ENCODE data around the gene KDR. TPM values are rescaled to one million over a fixed set of nuclear protein-coding genes. Genes with fewer than 3 reads are reported as not detected.

The KDR gene
- total and polyA plus RNA-seq, 4 donors, result 0.46 to 42.1 (median 10.1) TPM

DNA sequence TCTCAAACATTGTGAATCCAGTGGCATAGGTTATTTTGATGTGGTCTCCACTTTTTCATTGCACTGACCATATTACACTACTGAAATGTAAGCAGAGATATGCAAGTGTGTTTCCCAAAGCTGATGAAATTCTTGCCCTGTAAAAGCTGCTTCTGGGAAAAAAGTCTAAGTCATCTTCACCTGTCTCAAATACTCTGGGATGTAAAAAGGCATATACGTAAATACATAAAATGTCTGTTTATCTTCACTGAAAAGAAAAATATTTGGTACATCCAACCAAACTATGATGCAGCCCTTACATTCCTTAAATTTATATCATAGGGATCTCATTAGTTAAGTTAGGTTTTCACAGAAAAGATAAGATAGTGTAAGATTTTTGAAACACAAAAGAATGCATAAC lies 7.9 kb downstream of the KDR start:
- H3K27me3 ChIP-seq (ENCODE audit: control insufficient read depth in 1 of 2, insufficient read depth in 2 of 2, low read length in 1 of 2), result no peaks in the 10 kb centered on the region
- no peaks in the 10 kb centered on the region for H3K4me1 ChIP-seq (ENCODE audit: control insufficient read depth in 1 of 2, insufficient read depth in 2 of 2, low read length in 2 of 2)
- no peak overlapping the region for H3K27ac ChIP-seq (ENCODE audit: low read depth in 1 of 2, low read length in 2 of 2)
- DNase-seq (no peak), ATAC-seq (ENCODE audit: low FRiP score) (no peak)
- intact Hi-C loops (cut with DNase I), result no loop called here
- H3K4me3 ChIP-seq (ENCODE audit: low read length in 2 of 2), result no peak overlapping the region
- 86 to 87% methylated on average over 1 of the region's 1 CpG for WGBS, 2 donors
- no peaks in the 10 kb centered on the region for H3K36me3 ChIP-seq (ENCODE audit: control insufficient read depth in 1 of 2, insufficient read depth in 2 of 2, low read length in 1 of 2)
- H3K9me3 ChIP-seq (ENCODE audit: control insufficient read depth, low read length), result no peaks in the 10 kb centered on the region

DNA sequence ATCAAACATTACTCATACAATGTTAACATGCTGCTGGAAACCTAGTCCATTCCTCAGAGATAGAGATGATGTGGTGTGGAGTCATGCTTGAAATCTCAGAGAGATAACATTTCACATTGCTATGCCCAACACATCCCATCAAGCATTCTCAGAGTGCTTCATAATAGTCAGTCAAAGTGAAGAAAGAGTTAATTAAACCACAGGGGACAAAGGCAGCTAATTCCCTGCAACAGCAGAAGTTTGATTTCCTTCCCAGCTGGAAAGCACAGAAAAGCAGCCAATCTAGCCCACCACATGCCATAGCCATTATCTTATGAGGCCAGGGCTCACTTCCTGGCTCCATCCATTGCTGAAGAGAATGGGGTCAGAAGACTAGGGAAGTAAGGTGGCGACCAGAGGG lies 8.9 kb downstream of the KDR start:
- intact Hi-C loops (cut with DNase I), result no loop called here
- Histone ChIP-seq H3K27ac (ENCODE audit: low read depth in 1 of 2, low read length in 2 of 2) (no peak overlapping the region), H3K4me3 (ENCODE audit: low read length in 2 of 2) (no peak overlapping the region), H3K9me3 (ENCODE audit: control insufficient read depth, low read length) (no peaks in the 10 kb centered on the region), H3K4me1 (ENCODE audit: control insufficient read depth in 1 of 2, insufficient read depth in 2 of 2, low read length in 2 of 2) (no peaks in the 10 kb centered on the region), H3K36me3 (ENCODE audit: control insufficient read depth in 1 of 2, insufficient read depth in 2 of 2, low read length in 1 of 2) (no peaks in the 10 kb centered on the region), H3K27me3 (ENCODE audit: control insufficient read depth in 1 of 2, insufficient read depth in 2 of 2, low read length in 1 of 2) (no peaks in the 10 kb centered on the region)
- no peak for ATAC-seq (ENCODE audit: low FRiP score)
- DNase-seq, result no peak
- 72 to 75% methylated on average over 1 of the region's 1 CpG for WGBS, 2 donors

DNA sequence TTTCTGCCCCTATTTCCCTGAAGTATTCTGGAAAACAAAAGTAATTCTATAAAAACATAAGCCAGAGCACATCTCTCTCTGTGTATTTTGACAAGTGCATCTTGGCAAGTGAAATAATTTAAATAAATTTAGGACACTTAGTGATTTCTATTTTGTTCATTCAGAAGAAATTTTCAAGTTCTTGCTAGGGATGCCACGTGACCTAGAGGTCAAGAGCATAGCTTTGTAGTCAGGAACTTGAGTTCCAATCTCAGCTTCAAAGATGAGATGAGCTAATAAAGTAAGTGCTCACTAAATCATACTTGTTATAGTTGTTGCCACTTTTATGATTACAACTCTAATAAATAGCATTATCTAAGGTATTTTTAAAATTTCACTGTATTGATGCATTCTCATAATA lies 13.8 kb downstream of the KDR start:
- H3K27me3 ChIP-seq (ENCODE audit: control insufficient read depth in 1 of 2, insufficient read depth in 2 of 2, low read length in 1 of 2), result no peaks in the 10 kb centered on the region
- no peaks in the 10 kb centered on the region for H3K9me3 ChIP-seq (ENCODE audit: control insufficient read depth, low read length)
- H3K4me3 ChIP-seq (ENCODE audit: low read length in 2 of 2), result no peak overlapping the region
- DNase-seq, result no peak
- intact Hi-C loops (cut with DNase I), result no loop called here
- H3K27ac ChIP-seq (ENCODE audit: low read depth in 1 of 2, low read length in 2 of 2), result no peak overlapping the region
- no peaks in the 10 kb centered on the region for H3K4me1 ChIP-seq (ENCODE audit: control insufficient read depth in 1 of 2, insufficient read depth in 2 of 2, low read length in 2 of 2)
- ATAC-seq (ENCODE audit: low FRiP score), result no peak
- H3K36me3 ChIP-seq (ENCODE audit: control insufficient read depth in 1 of 2, insufficient read depth in 2 of 2, low read length in 1 of 2), result no peaks in the 10 kb centered on the region
- 83 to 85% methylated on average over 1 of the region's 1 CpG for WGBS, 2 donors

DNA sequence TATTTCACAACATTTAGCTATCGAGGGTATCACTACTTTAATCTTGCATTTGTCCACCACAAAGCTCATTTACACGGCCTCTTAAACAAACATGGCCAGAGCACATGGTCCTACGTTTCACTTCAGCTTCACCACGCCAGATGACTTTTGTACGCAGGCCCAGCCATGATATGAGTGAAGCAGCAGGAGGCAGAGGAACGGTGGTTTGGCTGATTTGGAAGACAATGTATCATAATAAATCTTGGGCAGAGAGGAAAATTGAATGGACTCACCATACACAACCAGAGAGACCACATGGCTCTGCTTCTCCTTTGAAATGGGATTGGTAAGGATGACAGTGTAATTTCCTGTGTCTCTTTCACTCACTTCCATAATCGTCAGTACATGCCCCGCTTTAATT lies 15.3 kb downstream of the KDR start:
- WGBS, 2 donors, result 56 to 68% methylated on average over 8 of the region's 8 CpGs
- H3K4me3 ChIP-seq (ENCODE audit: low read length in 2 of 2), result no peak overlapping the region
- no peak for ATAC-seq (ENCODE audit: low FRiP score)

DNA sequence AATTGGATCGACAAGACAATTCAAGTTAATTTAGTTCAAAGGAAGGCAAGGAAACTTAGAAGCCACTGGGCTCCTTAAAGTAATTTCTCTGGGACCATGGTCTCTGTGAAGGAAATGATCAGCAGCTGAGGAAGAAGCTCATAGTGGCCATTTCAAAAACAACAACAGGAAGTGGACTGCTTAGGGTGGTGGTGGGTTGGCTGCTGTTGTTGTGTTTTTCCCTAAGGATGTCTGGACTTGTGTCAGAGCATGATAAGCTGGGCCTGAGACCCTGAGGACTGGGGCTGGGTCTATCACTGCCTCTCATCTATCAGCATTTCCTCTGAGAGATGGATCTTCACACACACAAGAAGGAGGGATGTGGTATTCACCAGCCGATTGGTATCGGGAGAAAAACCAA lies 18.3 kb downstream of the KDR start:
- H3K4me1 ChIP-seq (ENCODE audit: control insufficient read depth in 1 of 2, insufficient read depth in 2 of 2, low read length in 2 of 2), result peaks cover 0 to 8% of the 10 kb centered on the region in 2 donors
- 96% methylated on average over 3 of the region's 3 CpGs for WGBS, 2 donors
- H3K9me3 ChIP-seq (ENCODE audit: control insufficient read depth, low read length), result peaks cover 2% of the 10 kb centered on the region
- no peaks in the 10 kb centered on the region for H3K36me3 ChIP-seq (ENCODE audit: control insufficient read depth in 1 of 2, insufficient read depth in 2 of 2, low read length in 1 of 2)
- no peak overlapping the region for H3K27ac ChIP-seq (ENCODE audit: low read depth in 1 of 2, low read length in 2 of 2)
- DNase-seq, result no peak
- no peak for ATAC-seq (ENCODE audit: low FRiP score)
- no peaks in the 10 kb centered on the region for H3K27me3 ChIP-seq (ENCODE audit: control insufficient read depth in 1 of 2, insufficient read depth in 2 of 2, low read length in 1 of 2)
- H3K4me3 ChIP-seq (ENCODE audit: low read length in 2 of 2), result no peak overlapping the region
- intact Hi-C loops (cut with DNase I), result no loop called here

More for the DNA sequence above, 15.3 kb downstream of the KDR start:
- Histone ChIP-seq H3K9me3 (ENCODE audit: control insufficient read depth, low read length) (no peaks in the 10 kb centered on the region), H3K27me3 (ENCODE audit: control insufficient read depth in 1 of 2, insufficient read depth in 2 of 2, low read length in 1 of 2) (no peaks in the 10 kb centered on the region), H3K27ac (ENCODE audit: low read depth in 1 of 2, low read length in 2 of 2) (no peak overlapping the region), H3K4me1 (ENCODE audit: control insufficient read depth in 1 of 2, insufficient read depth in 2 of 2, low read length in 2 of 2) (no peaks in the 10 kb centered on the region), H3K36me3 (ENCODE audit: control insufficient read depth in 1 of 2, insufficient read depth in 2 of 2, low read length in 1 of 2) (no peaks in the 10 kb centered on the region)
- DNase-seq, result no peak
- intact Hi-C loops (cut with DNase I), result no loop called here

DNA sequence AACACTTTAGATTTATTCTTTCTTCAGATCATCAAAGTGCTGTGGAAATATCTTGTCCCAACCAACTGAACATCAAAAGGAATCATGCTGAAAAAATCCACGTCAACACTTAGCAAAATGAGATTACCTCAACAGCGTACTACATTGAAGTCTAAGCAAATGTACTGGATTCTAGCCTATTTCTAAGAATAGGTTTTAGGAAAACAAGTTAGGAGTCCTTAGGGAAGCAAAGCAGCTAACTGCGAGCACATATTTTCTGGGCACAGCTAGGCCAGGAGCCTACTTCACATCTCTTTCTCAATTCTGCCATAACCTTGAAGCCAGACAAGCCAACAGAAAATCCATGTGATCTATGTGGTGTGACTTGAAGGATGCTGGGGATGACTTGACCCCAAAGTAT lies 22.2 kb downstream of the KDR start:
- H3K4me1 ChIP-seq (ENCODE audit: control insufficient read depth in 1 of 2, insufficient read depth in 2 of 2, low read length in 2 of 2), result peaks cover 0 to 8% of the 10 kb centered on the region in 2 donors
- peaks cover 2% of the 10 kb centered on the region for H3K9me3 ChIP-seq (ENCODE audit: control insufficient read depth, low read length)
- no peaks in the 10 kb centered on the region for H3K36me3 ChIP-seq (ENCODE audit: control insufficient read depth in 1 of 2, insufficient read depth in 2 of 2, low read length in 1 of 2)
- no peaks in the 10 kb centered on the region for H3K27me3 ChIP-seq (ENCODE audit: control insufficient read depth in 1 of 2, insufficient read depth in 2 of 2, low read length in 1 of 2)
- intact Hi-C loops (cut with DNase I), result no loop called here
- H3K4me3 ChIP-seq (ENCODE audit: low read length in 2 of 2), result no peak overlapping the region
- DNase-seq (no peak), ATAC-seq (ENCODE audit: low FRiP score) (peak; percentile 48)
- peak overlapping the region; percentile 4 to 45 for H3K27ac ChIP-seq (ENCODE audit: low read depth in 1 of 2, low read length in 2 of 2)
- 5 to 7% methylated on average over 3 of the region's 3 CpGs for WGBS, 2 donors

DNA sequence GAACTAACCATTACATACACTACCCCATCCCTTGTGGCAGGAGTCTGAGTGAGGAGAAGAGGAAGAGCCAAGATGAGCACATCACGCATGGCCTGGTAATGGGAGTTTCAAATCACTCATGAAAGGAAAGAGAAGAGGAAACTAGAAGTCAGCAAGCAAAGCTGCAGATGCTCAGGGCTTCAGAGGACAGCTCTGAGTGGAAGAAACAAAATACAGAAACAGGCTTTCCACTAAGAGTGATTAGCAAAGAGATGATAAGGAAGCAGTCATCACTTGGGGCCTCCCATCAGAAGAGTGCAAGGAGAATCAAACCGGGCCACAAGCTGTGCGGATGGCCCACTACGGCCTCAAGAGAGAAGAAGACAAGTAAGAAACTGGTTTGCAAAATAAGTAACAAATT lies 25.6 kb downstream of the KDR start:
- 94 to 99% methylated on average over 4 of the region's 4 CpGs for WGBS, 2 donors
- peaks cover 0 to 1% of the 10 kb centered on the region in 2 donors for H3K36me3 ChIP-seq (ENCODE audit: control insufficient read depth in 1 of 2, insufficient read depth in 2 of 2, low read length in 1 of 2)
- no peak for ATAC-seq (ENCODE audit: low FRiP score)
- H3K9me3 ChIP-seq (ENCODE audit: control insufficient read depth, low read length), result peaks cover 2% of the 10 kb centered on the region
- intact Hi-C loops (cut with DNase I), result no loop called here
- DNase-seq, result no peak
- H3K27ac ChIP-seq (ENCODE audit: low read depth in 1 of 2, low read length in 2 of 2), result no peak overlapping the region
- H3K27me3 ChIP-seq (ENCODE audit: control insufficient read depth in 1 of 2, insufficient read depth in 2 of 2, low read length in 1 of 2), result no peaks in the 10 kb centered on the region
- H3K4me1 ChIP-seq (ENCODE audit: control insufficient read depth in 1 of 2, insufficient read depth in 2 of 2, low read length in 2 of 2), result peaks cover 0 to 8% of the 10 kb centered on the region in 2 donors
- no peak overlapping the region for H3K4me3 ChIP-seq (ENCODE audit: low read length in 2 of 2)

DNA sequence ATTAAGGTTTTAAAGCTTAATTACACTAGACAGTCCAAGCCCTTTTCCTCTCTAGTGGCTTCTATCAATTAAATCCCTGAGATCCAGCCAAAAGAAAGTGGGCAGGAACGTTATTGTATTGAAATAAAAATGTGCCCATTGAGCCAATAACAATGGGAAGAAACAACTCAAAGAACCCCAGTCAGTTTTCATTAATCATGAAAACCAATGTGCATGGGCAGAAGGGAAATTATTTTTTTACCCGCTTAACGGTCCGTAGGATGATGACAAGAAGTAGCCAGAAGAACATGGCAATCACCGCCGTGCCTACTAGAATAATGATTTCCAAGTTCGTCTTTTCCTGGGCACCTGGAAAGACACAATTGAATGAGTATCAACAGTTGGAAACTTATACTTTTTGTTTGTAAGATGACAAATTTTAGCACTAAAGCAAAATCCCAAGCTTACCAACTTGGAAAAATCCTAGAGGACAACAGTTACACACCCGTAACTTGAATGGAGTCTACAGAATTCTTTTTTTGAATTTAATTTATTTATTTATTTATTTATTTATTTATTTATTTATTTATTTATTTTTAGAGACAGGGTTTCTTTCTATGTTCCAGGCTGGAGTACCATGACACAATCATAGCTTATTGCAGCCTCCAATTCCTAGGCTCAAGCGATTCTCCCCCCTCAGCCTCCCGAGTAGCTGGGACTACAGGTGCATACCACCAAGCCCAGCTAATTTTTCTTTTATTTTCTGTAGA lies 26.8 kb downstream of the KDR start:
- WGBS, 2 donors, result 89 to 91% methylated on average over 10 of the region's 10 CpGs
- no peak for ATAC-seq (ENCODE audit: low FRiP score)
- no peaks in the 10 kb centered on the region for H3K27me3 ChIP-seq (ENCODE audit: control insufficient read depth in 1 of 2, insufficient read depth in 2 of 2, low read length in 1 of 2)

DNA sequence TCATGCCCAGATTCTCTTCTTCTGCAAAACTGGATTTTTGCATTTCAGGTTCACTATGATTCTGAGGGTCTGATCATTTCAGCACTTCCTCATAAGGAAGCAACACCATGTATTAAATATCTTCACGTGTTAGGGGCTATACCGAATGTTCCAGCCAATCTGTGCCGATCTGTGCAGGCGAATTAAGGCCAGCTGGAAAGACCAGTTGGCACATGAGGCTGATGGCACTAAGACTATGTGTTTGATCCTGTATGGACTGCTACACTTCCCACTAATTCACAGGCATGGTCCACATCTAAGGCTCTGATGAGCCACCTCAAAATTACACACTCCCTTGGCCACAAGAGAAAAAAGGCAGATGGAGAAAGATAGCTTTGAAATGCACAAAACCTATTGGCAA lies 28.8 kb downstream of the KDR start:
- WGBS, 2 donors, result 88 to 91% methylated on average over 4 of the region's 4 CpGs
- ATAC-seq (ENCODE audit: low FRiP score), result no peak
- H3K4me3 ChIP-seq (ENCODE audit: low read length in 2 of 2), result no peak overlapping the region
- no peaks in the 10 kb centered on the region for H3K27me3 ChIP-seq (ENCODE audit: control insufficient read depth in 1 of 2, insufficient read depth in 2 of 2, low read length in 1 of 2)
- H3K4me1 ChIP-seq (ENCODE audit: control insufficient read depth in 1 of 2, insufficient read depth in 2 of 2, low read length in 2 of 2), result no peaks in the 10 kb centered on the region
- H3K36me3 ChIP-seq (ENCODE audit: control insufficient read depth in 1 of 2, insufficient read depth in 2 of 2, low read length in 1 of 2), result peaks cover 0 to 1% of the 10 kb centered on the region in 2 donors
- no peak for DNase-seq
- no peak overlapping the region for H3K27ac ChIP-seq (ENCODE audit: low read depth in 1 of 2, low read length in 2 of 2)
- intact Hi-C loops (cut with DNase I), result no loop called here
- H3K9me3 ChIP-seq (ENCODE audit: control insufficient read depth, low read length), result no peaks in the 10 kb centered on the region

More for the DNA sequence above, 26.8 kb downstream of the KDR start:
- Histone ChIP-seq H3K9me3 (ENCODE audit: control insufficient read depth, low read length) (no peaks in the 10 kb centered on the region), H3K4me1 (ENCODE audit: control insufficient read depth in 1 of 2, insufficient read depth in 2 of 2, low read length in 2 of 2) (peaks cover 0 to 8% of the 10 kb centered on the region in 2 donors), H3K4me3 (ENCODE audit: low read length in 2 of 2) (no peak overlapping the region), H3K36me3 (ENCODE audit: control insufficient read depth in 1 of 2, insufficient read depth in 2 of 2, low read length in 1 of 2) (peaks cover 0 to 1% of the 10 kb centered on the region in 2 donors), H3K27ac (ENCODE audit: low read depth in 1 of 2, low read length in 2 of 2) (no peak overlapping the region)
- intact Hi-C loops (cut with DNase I), result no loop called here
- no peak for DNase-seq

All from aorta (tissue), 5 donors.